HG02973 (cell line): ENCODE results near the gene MEGF10.

Source experiments
- ATAC-seq: cut with Tn5 transposase; IDR thresholded peaks from one replicate; pipeline ENCODE4 v1.9.1; 2021; ENCODE audit warnings: moderate library complexity; ENCODE audit not compliant: unreplicated experiment

Gene MEGF10

GRCh38 chr5:127367029-127367428 is 76.4 kb downstream of the MEGF10 start:
- ATAC-seq, result no peak

GRCh38 chr5:127367946-127368465 is 77.4 kb downstream of the MEGF10 start:
- no peak for ATAC-seq

- ATAC-seq, result no peak
These were observed 79.2 kb downstream of the MEGF10 start for GRCh38 chr5:127369796-127370195.

GRCh38 chr5:127370631-127371030 is 80.0 kb downstream of the MEGF10 start:
- no peak for ATAC-seq

GRCh38 chr5:127373858-127374491 is 83.4 kb downstream of the MEGF10 start:
- ATAC-seq, result no peak

GRCh38 chr5:127375124-127375523 is 84.5 kb downstream of the MEGF10 start:
- ATAC-seq, result no peak

- ATAC-seq, result no peak
These were observed 85.0 kb downstream of the MEGF10 start for GRCh38 chr5:127375544-127376091.

- no peak for ATAC-seq
These were observed 87.1 kb downstream of the MEGF10 start for GRCh38 chr5:127377651-127378050.

- no peak for ATAC-seq
These were observed 95.3 kb downstream of the MEGF10 start for GRCh38 chr5:127385936-127386335.

GRCh38 chr5:127386557-127386956 is 96.0 kb downstream of the MEGF10 start:
- ATAC-seq, result no peak

GRCh38 chr5:127389601-127390000 is 99.0 kb downstream of the MEGF10 start:
- no peak for ATAC-seq

- ATAC-seq, result no peak
These were observed 102.2 kb downstream of the MEGF10 start for GRCh38 chr5:127392762-127393161.

- ATAC-seq, result no peak
These were observed 106.0 kb downstream of the MEGF10 start for GRCh38 chr5:127396490-127397155.

GRCh38 chr5:127398508-127398907 is 107.9 kb downstream of the MEGF10 start:
- no peak for ATAC-seq

GRCh38 chr5:127399068-127399467 is 108.5 kb downstream of the MEGF10 start:
- no peak for ATAC-seq

- no peak for ATAC-seq
These were observed 109.9 kb downstream of the MEGF10 start for GRCh38 chr5:127400539-127400938.

GRCh38 chr5:127400946-127401670 is 110.5 kb downstream of the MEGF10 start:
- no peak for ATAC-seq

- ATAC-seq, result no peak
These were observed 111.8 kb downstream of the MEGF10 start for GRCh38 chr5:127402361-127402760.

- no peak for ATAC-seq
These were observed 113.6 kb downstream of the MEGF10 start for GRCh38 chr5:127404190-127404589.

- no peak for ATAC-seq
These were observed 115.9 kb downstream of the MEGF10 start for GRCh38 chr5:127406326-127407121.
